GM21723 (cell line): ENCODE measurements around the gene DNER.
"Not testable (repeated sequence)": the region's sequence is repeated elsewhere in the genome, so short reads cannot be mapped to it uniquely, and the experiment has no call there.

Experiments
- ATAC-seq: cut with Tn5 transposase; IDR thresholded peaks from one replicate; pipeline ENCODE4 v1.9.1; 2021; ENCODE audit warnings: mild to moderate bottlenecking, moderate library complexity; ENCODE audit not compliant: unreplicated experiment

DNER gene

DNA sequence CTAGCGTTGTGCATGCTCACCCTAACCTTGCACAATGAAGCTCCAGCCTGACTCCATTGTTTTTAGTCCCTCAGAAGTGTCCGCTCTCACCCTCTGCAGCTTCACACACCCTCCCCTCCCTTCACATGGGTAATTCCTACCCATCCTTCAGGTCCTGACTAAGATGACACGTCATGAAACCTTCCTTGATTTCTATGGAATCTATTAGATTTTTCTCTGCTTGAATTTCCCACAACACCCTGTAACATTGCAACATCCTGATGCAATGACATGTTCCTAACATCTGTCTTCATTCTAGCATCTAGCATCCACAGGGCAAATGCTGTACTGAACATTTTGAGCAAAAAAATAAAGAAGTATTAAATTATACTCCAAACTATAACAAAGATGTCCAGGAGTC lies 366.2 kb downstream of the DNER start:
- no peak for ATAC-seq

DNA sequence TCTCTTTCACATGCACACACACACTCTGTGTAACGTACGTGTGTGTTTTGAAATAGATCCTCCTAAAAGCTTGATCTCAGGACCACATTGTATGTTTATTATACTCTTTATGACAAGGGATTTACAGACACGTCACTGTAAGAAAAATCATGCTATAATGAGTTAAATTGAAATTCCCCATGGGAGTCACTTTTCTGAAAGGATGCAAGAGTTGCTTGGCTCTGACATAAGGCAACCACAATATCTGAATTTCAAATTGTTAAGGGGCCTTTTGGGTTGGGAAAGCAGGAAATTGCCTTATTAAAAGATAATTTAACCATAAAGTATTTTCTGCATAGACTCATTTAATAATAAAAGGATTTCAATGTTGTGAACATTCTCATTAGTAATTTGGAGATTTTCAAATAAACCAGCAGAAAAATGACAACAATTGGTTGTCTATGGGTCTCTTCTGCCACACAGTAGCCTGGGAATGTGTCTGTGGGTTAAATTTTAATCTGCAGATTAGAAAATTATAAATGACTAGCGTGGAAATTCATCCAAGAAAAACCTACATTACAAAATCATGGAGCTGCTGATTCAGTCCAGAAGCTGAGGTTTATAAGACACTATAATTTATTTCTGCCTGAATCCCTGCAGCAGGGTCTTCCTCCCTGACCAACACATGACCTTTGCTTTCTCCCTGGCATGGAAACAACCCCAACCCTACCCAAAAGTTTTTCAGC lies 367.4 kb downstream of the DNER start:
- ATAC-seq, result no peak

DNA sequence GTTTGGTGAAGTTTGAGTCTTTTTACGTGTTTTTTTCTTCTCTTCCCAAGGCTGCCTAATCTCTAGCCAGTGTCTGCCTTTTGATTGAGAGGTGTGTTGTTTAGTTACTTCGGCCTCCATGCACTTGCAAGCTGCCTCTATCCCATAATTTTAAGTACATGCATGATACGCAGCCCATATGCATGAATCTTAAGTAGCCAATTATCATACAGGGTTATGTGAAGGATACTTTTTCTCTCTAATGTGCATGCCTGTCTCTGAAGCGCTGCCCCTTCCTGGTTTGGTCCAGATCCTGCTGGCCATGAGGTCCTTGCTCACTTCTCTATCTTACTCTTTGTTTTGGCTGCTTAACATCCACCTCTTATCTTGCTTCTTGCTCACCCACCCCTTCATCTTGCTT lies 369.4 kb downstream of the DNER start:
- ATAC-seq, result no peak

- no peak for ATAC-seq
Measured at GRCh38 chr2:229344151-229344551, 370.2 kb downstream of the DNER start.

DNA sequence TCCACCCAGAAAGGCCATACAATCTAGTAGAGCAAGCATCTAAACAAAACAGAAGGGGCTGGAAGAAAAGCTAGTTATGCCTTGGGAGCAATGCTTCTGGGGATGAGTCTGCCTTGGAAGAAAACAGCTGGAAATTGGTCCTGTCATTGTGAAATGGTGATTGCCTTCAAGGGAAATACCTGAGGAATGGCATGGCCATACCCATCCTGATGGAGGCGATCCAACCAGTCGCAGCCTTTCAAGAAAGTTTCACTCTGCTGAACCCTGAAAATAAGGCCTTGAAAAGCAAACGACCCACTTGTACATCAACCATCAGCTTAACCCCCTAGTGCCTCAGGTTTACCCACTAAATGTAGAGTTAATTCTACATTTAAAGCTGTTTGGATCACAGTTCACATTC lies 370.7 kb downstream of the DNER start:
- no peak for ATAC-seq

DNA sequence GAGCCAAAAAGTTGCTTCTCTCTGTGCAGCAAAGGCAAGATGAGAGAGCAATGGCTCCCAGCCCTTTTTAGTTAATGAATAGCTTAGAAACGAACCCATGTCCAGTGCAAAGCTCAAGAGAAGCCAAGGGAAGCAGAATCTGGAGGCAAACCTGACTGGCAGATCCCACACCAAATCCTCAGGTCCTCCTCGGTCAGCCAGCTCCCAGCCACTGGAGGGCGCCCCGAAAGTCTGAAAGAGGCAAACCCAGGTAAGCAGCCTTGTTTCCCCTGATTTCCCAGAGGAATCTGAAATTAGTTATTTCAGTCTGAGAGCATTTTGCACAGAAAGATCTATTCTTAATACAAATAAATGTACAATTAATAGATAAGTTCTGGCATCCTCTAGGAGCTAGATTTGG lies 372.0 kb downstream of the DNER start:
- no peak for ATAC-seq

GRCh38 chr2:229340086-229340760 lies 374.1 kb downstream of the DNER start:
- ATAC-seq, result no peak

DNA sequence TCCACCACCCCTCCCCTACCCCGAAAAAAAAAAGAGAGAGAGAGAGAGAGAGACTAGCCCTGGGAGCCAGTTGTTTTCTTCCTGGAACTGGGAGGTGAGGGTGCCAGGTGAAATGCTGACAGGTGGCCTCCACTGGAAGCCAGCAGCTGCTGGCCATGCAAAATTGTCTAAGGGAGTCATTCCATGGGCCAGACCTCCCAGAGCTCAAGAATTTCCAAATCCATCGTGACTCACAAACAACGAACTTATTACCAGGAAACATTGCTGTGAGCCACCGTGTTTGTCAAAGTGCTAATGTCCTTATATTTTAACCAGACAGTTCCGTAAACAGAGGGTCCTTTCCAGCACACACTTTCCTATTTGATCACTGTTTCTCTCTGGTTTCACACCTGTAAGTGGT lies 374.7 kb downstream of the DNER start:
- ATAC-seq, result no peak

DNA sequence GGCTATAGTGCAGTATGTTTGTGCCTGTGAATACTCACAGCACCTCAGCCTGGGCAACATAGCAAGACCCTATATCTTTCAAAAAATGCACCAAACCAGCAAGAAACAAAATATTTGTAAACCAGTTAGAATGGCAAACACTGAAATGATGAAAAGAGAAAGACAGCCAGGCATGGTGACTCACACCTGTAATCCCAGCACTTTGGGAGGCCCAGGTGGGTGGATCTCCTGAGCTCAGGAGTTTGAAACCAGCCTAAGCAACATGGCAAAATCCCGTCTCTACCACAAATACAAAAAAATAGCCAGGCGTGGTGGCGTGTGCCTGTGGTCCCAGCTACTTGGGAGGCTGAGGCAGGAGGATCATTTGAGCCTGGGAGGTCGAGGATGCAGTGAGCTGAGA lies 375.2 kb downstream of the DNER start:
- not testable (repeated sequence) for ATAC-seq

GRCh38 chr2:229335877-229336346 lies 378.4 kb downstream of the DNER start:
- ATAC-seq, result no peak

DNA sequence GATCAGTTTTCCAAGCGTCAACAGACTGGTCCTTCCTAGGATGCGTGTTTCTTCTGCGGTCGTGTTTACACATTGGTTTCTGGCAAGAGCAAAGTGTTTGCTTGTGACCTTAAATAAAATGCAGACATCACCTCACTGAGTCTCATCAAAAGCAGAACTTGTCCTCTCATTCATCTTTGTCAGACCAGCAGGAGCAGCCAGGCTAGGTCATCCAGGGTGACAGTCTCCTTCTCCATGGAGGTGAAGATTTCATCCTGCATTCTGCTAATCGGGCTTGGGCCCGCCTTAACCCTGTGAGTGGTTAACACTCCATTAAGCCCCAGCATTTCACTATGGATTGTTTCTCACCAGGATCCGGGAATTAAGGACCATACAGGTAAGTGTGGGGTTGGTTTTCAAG lies 379.0 kb downstream of the DNER start:
- no peak for ATAC-seq

DNA sequence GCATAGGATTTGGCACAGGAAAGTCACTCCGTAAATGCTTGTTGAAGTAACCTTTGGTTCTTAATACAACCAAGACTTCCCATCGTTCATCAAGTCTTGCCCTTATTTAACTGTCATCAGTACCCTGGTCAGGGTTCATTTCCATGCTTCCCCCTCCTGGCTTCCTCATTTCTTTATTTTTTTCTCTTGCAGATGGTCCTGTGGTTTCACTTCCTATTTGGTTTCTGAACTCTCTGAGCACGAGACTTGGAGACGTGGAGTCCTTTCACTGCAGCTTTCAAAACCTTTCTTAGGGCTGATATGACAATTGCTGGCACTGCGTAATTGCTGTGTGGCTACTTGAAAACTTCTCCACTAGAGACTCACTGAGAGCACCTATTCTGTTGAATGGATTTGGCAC lies 383.4 kb downstream of the DNER start:
- no peak for ATAC-seq

GRCh38 chr2:229319558-229319957 lies 394.8 kb downstream of the DNER start:
- ATAC-seq, result no peak

GRCh38 chr2:229314117-229314516 lies 400.2 kb downstream of the DNER start:
- no peak for ATAC-seq

GRCh38 chr2:229313591-229313990 lies 400.8 kb downstream of the DNER start:
- ATAC-seq, result no peak
